OCI-LY7 (cell line): ENCODE results near the gene KRT3.

Experiments
- CTCF ChIP-seq: fragments of 200-600 bp; sonication (generic); conservative IDR thresholded peaks from 2 replicates; pipeline ENCODE4 v1.5.1; 2014; ENCODE audit warnings: mild to moderate bottlenecking, antibody characterized with exemption, low read length, moderate library complexity, mixed read lengths
- EZH2phosphoT487 ChIP-seq: fragments of 200-600 bp; sonication (generic); IDR thresholded peaks from 2 replicates; pipeline ENCODE4 v1.6.1; 2018; ENCODE audit warnings: low read depth, borderline replicate concordance, mild to moderate bottlenecking, mixed run types, antibody characterized with exemption, low read length, moderate library complexity, mixed read lengths

- no peak for TF ChIP-seq CTCF
- no peak for TF ChIP-seq EZH2phosphoT487
These were observed 16.1 kb upstream of the KRT3 start for GRCh38 chr12:52812073-52812400.
